HepG2 (cell line): ENCODE results near the gene ADPRHL1. TPM values are rescaled to one million over a fixed set of nuclear protein-coding genes. Genes with fewer than 3 reads are reported as not detected.

ENCODE experiments used
- ASH2L ChIP-seq: fragments of 300-600, 200-600 bp; sonication (generic); IDR thresholded peaks from 2 replicates; pipeline ENCODE4 v1.7.0; 2017; ENCODE audit warnings: low read depth, mild to moderate bottlenecking, moderate library complexity, mixed read lengths, low read length; ENCODE audit not compliant: insufficient read length
- ELF3 ChIP-seq: IDR thresholded peaks from 2 replicates; pipeline ENCODE4 v1.6.1; 2016; ENCODE audit warnings: missing genetic modification reagents, missing compliant biosample characterization
- HIVEP1 ChIP-seq: sonication (generic); formaldehyde crosslinking; IDR thresholded peaks from 2 replicates; pipeline ENCODE4 v1.4.0; 2020; ENCODE audit warnings: mild to moderate bottlenecking, missing genetic modification reagents
- JUN ChIP-seq: sonication (generic); formaldehyde crosslinking; IDR thresholded peaks from 2 replicates; pipeline ENCODE4 v1.4.0; 2020; ENCODE audit warnings: mild to moderate bottlenecking, missing genetic modification reagents
- JUND ChIP-seq: sonication (generic); formaldehyde crosslinking; IDR thresholded peaks from 2 replicates; pipeline ENCODE4 v1.8.0; 2022; ENCODE audit warnings: mild to moderate bottlenecking, missing genetic modification reagents
- MED1 ChIP-seq: sonication (generic); formaldehyde crosslinking; IDR thresholded peaks from 2 replicates; pipeline ENCODE4 v1.4.0; 2020; ENCODE audit warnings: missing genetic modification reagents
- NBN ChIP-seq: fragments of 450-650 bp; conservative IDR thresholded peaks from 2 replicates; pipeline ENCODE4 v1.6.1; 2017
- NKX3-1 ChIP-seq: sonication (generic); formaldehyde crosslinking; IDR thresholded peaks from 2 replicates; pipeline ENCODE4 v1.5.0; 2020; ENCODE audit warnings: missing genetic modification reagents
- ZNF260 ChIP-seq: sonication (generic); formaldehyde crosslinking; IDR thresholded peaks from 2 replicates; pipeline ENCODE4 v1.4.0; 2020; ENCODE audit warnings: missing genetic modification reagents, low read depth, mild to moderate bottlenecking, borderline replicate concordance
- ZNF331 ChIP-seq: sonication (generic); formaldehyde crosslinking; IDR thresholded peaks from 2 replicates; pipeline ENCODE4 v1.4.0; 2020; ENCODE audit warnings: missing genetic modification reagents
- ZNF558 ChIP-seq: sonication (generic); formaldehyde crosslinking; IDR thresholded peaks from 2 replicates; pipeline ENCODE4 v1.9.0; 2022; ENCODE audit warnings: mild to moderate bottlenecking, missing genetic modification reagents, borderline replicate concordance
- polyA plus RNA-seq, 8 experiments: library from polyadenylated mRNA; depleted of rRNA in 3 of 8; stranded (reverse) in 7 of 8; unstranded in 1 of 8; fragments of >200 nt; fragmentation: Illumina TruSeq in 4 of 8; extraction: Trizol in 4 of 8; gene quantifications; 2 replicates each; pipeline versions ENCODE4 v1.2.1 to v1.2.3, GENCODE V29; 2011 to 2016; ENCODE audit warnings: low read depth in 4 of 8, missing spikeins in 1 of 8, mixed read lengths in 1 of 8; ENCODE audit not compliant: insufficient read depth in 1 of 8
- total RNA-seq, 5 experiments: library from RNA; depleted of rRNA; stranded (reverse); fragments of >200 nt; fragmentation: Illumina TruSeq; extraction: Trizol; gene quantifications; 2 replicates each; pipeline ENCODE4 v1.2.3, GENCODE V29; 2016; ENCODE audit warnings: low read depth in 1 of 5
- TF ChIP-seq, protein P1 (sequence below): sonication (generic); formaldehyde crosslinking; IDR thresholded peaks from 2 replicates; pipeline ENCODE4 v1.4.0; 2020; ENCODE audit warnings: missing genetic modification reagents
- TF ChIP-seq, protein P2 (sequence below): sonication (generic); formaldehyde crosslinking; IDR thresholded peaks from 2 replicates; pipeline ENCODE4 v1.4.0; 2020; ENCODE audit warnings: missing genetic modification reagents
- TF ChIP-seq, protein P3 (sequence below): sonication (generic); formaldehyde crosslinking; IDR thresholded peaks from 2 replicates; pipeline ENCODE4 v1.5.0; 2020; ENCODE audit warnings: mild to moderate bottlenecking, missing genetic modification reagents, borderline replicate concordance
- TF ChIP-seq, protein P4 (sequence below): sonication (generic); formaldehyde crosslinking; IDR thresholded peaks from 2 replicates; pipeline ENCODE4 v1.5.0; 2020; ENCODE audit warnings: mild to moderate bottlenecking, missing genetic modification reagents

The ADPRHL1 gene
- total and polyA plus RNA-seq, 2 of the 13 experiments (the other 11 are each of a cell fraction or from before 2014, with no cell fraction given), result 0.34 to 0.40 TPM

DNA sequence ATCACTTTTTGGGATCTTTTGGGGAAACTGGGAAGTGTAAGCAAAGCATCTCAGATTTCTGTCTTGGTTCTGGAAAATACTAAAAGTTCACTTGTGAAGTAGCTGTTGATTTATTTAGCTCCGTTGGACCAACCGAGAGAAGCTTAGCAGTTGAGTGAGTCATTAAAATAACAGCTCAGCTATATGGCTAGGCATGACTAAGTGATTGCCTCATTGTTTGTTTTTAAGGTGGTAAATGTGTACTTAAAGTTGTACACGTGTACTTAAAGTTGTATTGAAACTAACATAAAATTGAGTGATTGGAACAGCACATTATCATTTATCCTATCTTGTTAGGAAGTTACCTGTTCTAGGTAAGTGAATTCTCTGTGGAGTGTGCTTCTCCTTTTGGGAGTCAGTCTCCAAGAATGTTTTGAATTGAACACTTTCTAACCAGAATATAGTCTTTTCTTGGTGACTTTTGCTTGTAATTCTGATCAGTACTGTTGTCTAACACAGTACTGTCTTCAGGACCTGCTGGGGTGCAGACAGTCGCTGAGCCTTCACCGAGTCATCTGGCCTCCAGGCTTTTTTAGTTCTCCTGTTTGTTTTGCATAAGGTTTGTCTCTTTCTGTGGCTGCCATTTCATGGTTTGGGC lies 40.1 kb upstream of the ADPRHL1 start (continued):
- TF ChIP-seq HIVEP1, result no peak
- no peak for TF ChIP-seq NBN
- TF ChIP-seq, protein P1, sequence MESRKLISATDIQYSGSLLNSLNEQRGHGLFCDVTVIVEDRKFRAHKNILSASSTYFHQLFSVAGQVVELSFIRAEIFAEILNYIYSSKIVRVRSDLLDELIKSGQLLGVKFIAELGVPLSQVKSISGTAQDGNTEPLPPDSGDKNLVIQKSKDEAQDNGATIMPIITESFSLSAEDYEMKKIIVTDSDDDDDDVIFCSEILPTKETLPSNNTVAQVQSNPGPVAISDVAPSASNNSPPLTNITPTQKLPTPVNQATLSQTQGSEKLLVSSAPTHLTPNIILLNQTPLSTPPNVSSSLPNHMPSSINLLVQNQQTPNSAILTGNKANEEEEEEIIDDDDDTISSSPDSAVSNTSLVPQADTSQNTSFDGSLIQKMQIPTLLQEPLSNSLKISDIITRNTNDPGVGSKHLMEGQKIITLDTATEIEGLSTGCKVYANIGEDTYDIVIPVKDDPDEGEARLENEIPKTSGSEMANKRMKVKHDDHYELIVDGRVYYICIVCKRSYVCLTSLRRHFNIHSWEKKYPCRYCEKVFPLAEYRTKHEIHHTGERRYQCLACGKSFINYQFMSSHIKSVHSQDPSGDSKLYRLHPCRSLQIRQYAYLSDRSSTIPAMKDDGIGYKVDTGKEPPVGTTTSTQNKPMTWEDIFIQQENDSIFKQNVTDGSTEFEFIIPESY (CRISPR knock-in tag), result no peak
- TF ChIP-seq, protein P2, sequence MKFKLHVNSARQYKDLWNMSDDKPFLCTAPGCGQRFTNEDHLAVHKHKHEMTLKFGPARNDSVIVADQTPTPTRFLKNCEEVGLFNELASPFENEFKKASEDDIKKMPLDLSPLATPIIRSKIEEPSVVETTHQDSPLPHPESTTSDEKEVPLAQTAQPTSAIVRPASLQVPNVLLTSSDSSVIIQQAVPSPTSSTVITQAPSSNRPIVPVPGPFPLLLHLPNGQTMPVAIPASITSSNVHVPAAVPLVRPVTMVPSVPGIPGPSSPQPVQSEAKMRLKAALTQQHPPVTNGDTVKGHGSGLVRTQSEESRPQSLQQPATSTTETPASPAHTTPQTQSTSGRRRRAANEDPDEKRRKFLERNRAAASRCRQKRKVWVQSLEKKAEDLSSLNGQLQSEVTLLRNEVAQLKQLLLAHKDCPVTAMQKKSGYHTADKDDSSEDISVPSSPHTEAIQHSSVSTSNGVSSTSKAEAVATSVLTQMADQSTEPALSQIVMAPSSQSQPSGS, result peak; percentile 90
- peak; percentile 50; the same call in 1 of the 2 replicates for TF ChIP-seq ZNF331 (CRISPR knock-in tag)
- TF ChIP-seq ASH2L, result peak; percentile 55
- TF ChIP-seq JUN, result peak; percentile 90
- no peak for TF ChIP-seq NKX3-1 (CRISPR knock-in tag)
- peak; percentile 86 for TF ChIP-seq JUND (CRISPR knock-in tag)
- TF ChIP-seq MED1 (CRISPR knock-in tag), result peak; percentile 66
- TF ChIP-seq, protein P3, sequence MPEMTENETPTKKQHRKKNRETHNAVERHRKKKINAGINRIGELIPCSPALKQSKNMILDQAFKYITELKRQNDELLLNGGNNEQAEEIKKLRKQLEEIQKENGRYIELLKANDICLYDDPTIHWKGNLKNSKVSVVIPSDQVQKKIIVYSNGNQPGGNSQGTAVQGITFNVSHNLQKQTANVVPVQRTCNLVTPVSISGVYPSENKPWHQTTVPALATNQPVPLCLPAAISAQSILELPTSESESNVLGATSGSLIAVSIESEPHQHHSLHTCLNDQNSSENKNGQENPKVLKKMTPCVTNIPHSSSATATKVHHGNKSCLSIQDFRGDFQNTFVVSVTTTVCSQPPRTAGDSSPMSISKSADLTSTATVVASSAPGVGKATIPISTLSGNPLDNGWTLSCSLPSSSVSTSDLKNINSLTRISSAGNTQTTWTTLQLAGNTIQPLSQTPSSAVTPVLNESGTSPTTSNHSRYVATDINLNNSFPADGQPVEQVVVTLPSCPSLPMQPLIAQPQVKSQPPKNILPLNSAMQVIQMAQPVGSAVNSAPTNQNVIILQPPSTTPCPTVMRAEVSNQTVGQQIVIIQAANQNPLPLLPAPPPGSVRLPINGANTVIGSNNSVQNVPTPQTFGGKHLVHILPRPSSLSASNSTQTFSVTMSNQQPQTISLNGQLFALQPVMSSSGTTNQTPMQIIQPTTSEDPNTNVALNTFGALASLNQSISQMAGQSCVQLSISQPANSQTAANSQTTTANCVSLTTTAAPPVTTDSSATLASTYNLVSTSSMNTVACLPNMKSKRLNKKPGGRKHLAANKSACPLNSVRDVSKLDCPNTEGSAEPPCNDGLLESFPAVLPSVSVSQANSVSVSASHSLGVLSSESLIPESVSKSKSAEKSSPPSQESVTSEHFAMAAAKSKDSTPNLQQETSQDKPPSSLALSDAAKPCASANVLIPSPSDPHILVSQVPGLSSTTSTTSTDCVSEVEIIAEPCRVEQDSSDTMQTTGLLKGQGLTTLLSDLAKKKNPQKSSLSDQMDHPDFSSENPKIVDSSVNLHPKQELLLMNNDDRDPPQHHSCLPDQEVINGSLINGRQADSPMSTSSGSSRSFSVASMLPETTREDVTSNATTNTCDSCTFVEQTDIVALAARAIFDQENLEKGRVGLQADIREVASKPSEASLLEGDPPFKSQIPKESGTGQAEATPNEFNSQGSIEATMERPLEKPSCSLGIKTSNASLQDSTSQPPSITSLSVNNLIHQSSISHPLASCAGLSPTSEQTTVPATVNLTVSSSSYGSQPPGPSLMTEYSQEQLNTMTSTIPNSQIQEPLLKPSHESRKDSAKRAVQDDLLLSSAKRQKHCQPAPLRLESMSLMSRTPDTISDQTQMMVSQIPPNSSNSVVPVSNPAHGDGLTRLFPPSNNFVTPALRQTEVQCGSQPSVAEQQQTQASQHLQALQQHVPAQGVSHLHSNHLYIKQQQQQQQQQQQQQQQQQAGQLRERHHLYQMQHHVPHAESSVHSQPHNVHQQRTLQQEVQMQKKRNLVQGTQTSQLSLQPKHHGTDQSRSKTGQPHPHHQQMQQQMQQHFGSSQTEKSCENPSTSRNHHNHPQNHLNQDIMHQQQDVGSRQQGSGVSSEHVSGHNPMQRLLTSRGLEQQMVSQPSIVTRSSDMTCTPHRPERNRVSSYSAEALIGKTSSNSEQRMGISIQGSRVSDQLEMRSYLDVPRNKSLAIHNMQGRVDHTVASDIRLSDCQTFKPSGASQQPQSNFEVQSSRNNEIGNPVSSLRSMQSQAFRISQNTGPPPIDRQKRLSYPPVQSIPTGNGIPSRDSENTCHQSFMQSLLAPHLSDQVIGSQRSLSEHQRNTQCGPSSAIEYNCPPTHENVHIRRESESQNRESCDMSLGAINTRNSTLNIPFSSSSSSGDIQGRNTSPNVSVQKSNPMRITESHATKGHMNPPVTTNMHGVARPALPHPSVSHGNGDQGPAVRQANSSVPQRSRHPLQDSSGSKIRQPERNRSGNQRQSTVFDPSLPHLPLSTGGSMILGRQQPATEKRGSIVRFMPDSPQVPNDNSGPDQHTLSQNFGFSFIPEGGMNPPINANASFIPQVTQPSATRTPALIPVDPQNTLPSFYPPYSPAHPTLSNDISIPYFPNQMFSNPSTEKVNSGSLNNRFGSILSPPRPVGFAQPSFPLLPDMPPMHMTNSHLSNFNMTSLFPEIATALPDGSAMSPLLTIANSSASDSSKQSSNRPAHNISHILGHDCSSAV (CRISPR knock-in tag), result no peak
- TF ChIP-seq, protein P4, sequence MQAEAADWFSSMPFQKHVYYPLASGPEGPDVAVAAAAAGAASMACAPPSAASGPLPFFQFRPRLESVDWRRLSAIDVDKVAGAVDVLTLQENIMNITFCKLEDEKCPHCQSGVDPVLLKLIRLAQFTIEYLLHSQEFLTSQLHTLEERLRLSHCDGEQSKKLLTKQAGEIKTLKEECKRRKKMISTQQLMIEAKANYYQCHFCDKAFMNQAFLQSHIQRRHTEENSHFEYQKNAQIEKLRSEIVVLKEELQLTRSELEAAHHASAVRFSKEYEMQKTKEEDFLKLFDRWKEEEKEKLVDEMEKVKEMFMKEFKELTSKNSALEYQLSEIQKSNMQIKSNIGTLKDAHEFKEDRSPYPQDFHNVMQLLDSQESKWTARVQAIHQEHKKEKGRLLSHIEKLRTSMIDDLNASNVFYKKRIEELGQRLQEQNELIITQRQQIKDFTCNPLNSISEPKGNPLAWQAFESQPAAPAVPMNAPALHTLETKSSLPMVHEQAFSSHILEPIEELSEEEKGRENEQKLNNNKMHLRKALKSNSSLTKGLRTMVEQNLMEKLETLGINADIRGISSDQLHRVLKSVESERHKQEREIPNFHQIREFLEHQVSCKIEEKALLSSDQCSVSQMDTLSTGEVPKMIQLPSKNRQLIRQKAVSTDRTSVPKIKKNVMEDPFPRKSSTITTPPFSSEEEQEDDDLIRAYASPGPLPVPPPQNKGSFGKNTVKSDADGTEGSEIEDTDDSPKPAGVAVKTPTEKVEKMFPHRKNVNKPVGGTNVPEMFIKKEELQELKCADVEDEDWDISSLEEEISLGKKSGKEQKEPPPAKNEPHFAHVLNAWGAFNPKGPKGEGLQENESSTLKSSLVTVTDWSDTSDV (CRISPR knock-in tag), result no peak
- TF ChIP-seq ZNF558, result no peak
- TF ChIP-seq ELF3 (CRISPR knock-in tag), result peak; percentile 26; the same call in 1 of the 2 replicates
- TF ChIP-seq ZNF260 (CRISPR knock-in tag), result no peak
